ENCODE results near the gene SULF2.
A peak's percentile ranks its signal among the peaks of the same experiment; 100 is the strongest.
"Not testable (repeated sequence)": the region's sequence is repeated elsewhere in the genome, so short reads cannot be mapped to it uniquely, and the experiment has no call there.

Gene SULF2

DNA sequence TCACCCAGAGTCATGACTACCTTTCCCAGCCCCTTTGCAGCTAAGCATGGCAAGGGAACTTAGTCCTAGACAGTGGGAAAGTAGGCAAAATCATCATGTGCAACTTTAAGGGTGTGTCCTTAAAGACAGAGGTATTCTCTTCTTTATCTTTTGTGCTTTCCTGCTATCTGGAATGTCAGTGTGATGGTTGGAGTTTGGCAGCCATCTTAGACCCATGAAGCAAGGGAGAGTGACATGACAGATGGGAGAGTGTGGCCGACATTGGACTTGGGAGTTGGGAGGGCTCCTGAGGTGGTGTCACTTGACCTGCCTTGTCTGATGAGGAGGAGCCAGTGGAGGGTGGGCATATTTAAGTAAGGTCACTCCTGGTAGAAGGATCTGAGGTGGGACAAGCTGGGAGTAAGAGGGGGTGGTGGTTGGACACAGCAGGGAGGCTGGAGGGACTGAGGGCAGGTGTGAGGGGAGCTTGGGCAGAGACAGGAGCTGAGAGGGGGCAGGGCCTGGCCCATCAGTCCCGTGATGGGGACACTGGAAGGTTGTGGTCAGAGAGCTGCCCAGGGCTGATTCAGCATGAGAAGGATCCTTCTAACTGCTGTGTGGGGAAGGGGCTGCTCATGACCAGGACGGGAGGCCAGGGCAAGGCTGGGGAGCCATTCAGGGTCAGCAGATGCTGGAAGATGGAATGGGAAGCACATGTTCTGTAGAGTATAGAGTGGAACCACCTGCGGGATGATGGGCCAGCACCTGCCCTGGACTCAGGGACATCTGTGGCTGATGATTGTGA, 29.5 kb upstream of the SULF2 start:
- DNase-seq (ENCODE audit: low spot score): no peak
- peak overlapping the region; percentile 32 for H3K27ac ChIP-seq
- ChIA-PET POLR2A (ENCODE audit: low non-redundant PET) (interaction anchor here (0.6 kb wide), 1 partner anchor 64 kb away, joined by 3 read pairs; no protein-coding TSS in a partner anchor), CTCF (interaction anchor here (0.7 to 1.5 kb wide), 3 partner anchors 28 to 996 kb away, joined by 3 to 4 read pairs (median 3); no protein-coding TSS in a partner anchor)
- TF ChIP-seq, protein P1, sequence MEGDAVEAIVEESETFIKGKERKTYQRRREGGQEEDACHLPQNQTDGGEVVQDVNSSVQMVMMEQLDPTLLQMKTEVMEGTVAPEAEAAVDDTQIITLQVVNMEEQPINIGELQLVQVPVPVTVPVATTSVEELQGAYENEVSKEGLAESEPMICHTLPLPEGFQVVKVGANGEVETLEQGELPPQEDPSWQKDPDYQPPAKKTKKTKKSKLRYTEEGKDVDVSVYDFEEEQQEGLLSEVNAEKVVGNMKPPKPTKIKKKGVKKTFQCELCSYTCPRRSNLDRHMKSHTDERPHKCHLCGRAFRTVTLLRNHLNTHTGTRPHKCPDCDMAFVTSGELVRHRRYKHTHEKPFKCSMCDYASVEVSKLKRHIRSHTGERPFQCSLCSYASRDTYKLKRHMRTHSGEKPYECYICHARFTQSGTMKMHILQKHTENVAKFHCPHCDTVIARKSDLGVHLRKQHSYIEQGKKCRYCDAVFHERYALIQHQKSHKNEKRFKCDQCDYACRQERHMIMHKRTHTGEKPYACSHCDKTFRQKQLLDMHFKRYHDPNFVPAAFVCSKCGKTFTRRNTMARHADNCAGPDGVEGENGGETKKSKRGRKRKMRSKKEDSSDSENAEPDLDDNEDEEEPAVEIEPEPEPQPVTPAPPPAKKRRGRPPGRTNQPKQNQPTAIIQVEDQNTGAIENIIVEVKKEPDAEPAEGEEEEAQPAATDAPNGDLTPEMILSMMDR (conservative IDR thresholded peaks at IDR 0.05; ENCODE audit: low read depth): no peak

DNA sequence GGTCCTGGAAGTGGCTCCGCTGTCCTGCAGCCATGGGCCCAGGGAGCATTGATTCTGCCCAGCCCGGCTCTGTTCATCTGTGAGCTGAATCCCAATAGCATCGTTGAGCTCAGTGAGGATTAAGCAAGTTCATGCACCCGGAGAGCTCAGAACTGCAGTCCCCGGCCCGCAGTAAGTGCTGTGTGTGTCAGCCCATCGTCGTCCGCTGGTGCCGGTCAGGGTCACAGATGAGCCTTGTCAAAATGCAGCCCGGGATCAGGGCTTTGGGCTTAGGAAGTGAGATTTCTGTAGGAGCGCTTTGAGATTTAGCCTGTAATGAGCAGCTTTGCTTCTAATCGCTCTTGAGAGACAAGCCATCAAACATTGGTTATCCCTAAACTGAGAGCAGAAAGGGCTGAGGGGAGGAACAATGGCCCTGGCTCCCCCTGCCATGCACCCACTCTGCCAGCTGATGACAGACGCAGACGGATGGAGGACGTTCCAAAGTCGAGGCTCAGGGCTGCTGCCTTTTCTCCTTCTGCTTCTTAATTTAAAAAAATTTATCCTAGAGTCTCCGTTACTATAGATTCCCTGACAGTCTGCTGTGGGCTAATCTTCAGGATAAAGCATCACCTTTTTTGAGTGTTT, 25.6 kb upstream of the SULF2 start:
- no peak for DNase-seq (ENCODE audit: low spot score)
- POLR2A ChIA-PET (ENCODE audit: low non-redundant PET): no interaction called here
- TF ChIP-seq, protein P1 (conservative IDR thresholded peaks at IDR 0.05; ENCODE audit: low read depth): no peak
- peak overlapping the region; percentile 98 for H3K27ac ChIP-seq
- CTCF ChIA-PET: interaction anchor here (1.0 kb wide), 1 partner anchor 24 kb away, joined by 5 read pairs; no protein-coding TSS in a partner anchor

GRCh38 chr20:47810116-47810677, 24.9 kb upstream of the SULF2 start:
- ChIA-PET POLR2A (ENCODE audit: low non-redundant PET) (interaction anchor here (0.5 to 0.9 kb wide), 2 partner anchors 8 to 12 kb away, joined by 3 to 4 read pairs; no protein-coding TSS in a partner anchor), CTCF (interaction anchor here (0.7 kb wide), 1 partner anchor 7 kb away, joined by 3 read pairs; no protein-coding TSS in a partner anchor)
- H3K27ac ChIP-seq: peak overlapping the region; percentile 98
- no peak for DNase-seq (ENCODE audit: low spot score)
- TF ChIP-seq, protein P1 (conservative IDR thresholded peaks at IDR 0.05; ENCODE audit: low read depth): no peak

GRCh38 chr20:47809161-47809960, 24.1 kb upstream of the SULF2 start:
- ChIA-PET POLR2A (ENCODE audit: low non-redundant PET) (interaction anchor here (0.5 to 0.9 kb wide), 3 partner anchors 9 to 565 kb away, joined by 3 to 4 read pairs (median 3); no protein-coding TSS in a partner anchor), CTCF (interaction anchor here (0.6 to 0.7 kb wide), 5 partner anchors 8 to 1462 kb away, joined by 3 read pairs; no protein-coding TSS in a partner anchor)
- H3K27ac ChIP-seq: peak overlapping the region; percentile 98
- DNase-seq (ENCODE audit: low spot score): peak; percentile 100
- TF ChIP-seq, protein P1 (conservative IDR thresholded peaks at IDR 0.05; ENCODE audit: low read depth): no peak

DNA sequence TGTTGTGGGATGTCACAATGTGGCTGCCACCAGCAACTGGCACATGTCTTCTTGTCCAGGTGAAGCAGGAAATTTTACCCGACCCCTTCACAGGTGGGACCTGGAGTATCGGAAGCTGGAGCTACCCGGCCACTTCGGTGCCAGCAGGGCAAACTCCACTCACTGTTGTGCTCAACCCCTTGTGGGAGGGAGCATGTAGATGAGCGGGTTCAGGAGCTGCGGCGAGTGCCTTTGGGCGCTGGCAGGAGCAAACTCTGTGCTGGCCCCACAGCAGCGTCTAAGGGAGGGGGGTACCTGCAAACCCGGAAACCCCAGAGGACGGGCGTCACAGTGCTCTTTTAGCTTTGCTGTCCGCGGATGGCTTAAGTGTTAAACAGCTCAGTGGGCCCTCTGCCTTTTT, 20.7 kb upstream of the SULF2 start:
- ChIA-PET CTCF (no interaction called here), POLR2A (ENCODE audit: low non-redundant PET) (no interaction called here)
- no peak for DNase-seq (ENCODE audit: low spot score)
- TF ChIP-seq, protein P1 (conservative IDR thresholded peaks at IDR 0.05; ENCODE audit: low read depth): no peak
- peak overlapping the region; percentile 49 for H3K27ac ChIP-seq

GRCh38 chr20:47804972-47805371, 19.7 kb upstream of the SULF2 start:
- H3K27ac ChIP-seq: peak overlapping the region; percentile 79
- POLR2A ChIA-PET (ENCODE audit: low non-redundant PET); DNase-seq (ENCODE audit: low spot score): not testable (repeated sequence)
- CTCF ChIA-PET: interaction anchor here (0.7 kb wide), 1 partner anchor 302 kb away, joined by 5 read pairs; no protein-coding TSS in a partner anchor

DNA sequence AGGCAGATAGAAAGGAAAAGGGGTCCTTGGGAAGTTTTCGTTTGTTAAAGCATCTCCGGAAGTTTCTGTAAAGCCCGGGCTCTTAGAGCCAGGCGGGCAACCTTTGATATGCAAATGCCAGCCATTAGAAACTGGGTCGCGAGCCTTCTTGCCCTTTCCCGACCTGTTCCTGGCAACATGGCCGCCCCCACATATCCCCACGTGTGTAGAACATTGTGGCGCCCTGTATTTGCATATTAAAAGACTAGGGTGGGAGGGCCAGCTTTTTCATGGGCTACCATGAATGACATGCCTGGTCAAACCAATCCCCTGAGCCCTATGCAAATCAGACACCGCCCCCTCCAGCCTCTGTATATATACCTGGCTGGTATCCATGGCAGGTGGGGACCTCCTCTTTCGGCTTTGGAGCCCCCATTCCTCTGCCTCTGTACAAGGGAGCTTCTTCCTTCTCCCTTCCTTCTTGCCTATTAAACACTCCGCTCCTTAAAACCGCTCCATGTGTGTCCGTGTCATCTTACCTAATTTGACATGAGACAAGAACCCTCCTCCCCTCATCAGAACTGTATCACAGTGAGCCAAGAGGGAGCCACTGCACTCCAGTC, 19.0 kb upstream of the SULF2 start:
- DNase-seq (ENCODE audit: low spot score); POLR2A ChIA-PET (ENCODE audit: low non-redundant PET); CTCF ChIA-PET: not testable (repeated sequence)
- peak overlapping the region; percentile 79 for H3K27ac ChIP-seq
